Measurements from ENCODE around the gene ZFP92. TPM values are rescaled to one million over a fixed set of nuclear protein-coding genes. Genes with fewer than 3 reads are reported as not detected.

Gene ZFP92
- total RNA-seq, 1 experiment from 2014 or later: 0.16 TPM

- POLR2A ChIA-PET: no interaction called here
- TF ChIP-seq, protein P1, sequence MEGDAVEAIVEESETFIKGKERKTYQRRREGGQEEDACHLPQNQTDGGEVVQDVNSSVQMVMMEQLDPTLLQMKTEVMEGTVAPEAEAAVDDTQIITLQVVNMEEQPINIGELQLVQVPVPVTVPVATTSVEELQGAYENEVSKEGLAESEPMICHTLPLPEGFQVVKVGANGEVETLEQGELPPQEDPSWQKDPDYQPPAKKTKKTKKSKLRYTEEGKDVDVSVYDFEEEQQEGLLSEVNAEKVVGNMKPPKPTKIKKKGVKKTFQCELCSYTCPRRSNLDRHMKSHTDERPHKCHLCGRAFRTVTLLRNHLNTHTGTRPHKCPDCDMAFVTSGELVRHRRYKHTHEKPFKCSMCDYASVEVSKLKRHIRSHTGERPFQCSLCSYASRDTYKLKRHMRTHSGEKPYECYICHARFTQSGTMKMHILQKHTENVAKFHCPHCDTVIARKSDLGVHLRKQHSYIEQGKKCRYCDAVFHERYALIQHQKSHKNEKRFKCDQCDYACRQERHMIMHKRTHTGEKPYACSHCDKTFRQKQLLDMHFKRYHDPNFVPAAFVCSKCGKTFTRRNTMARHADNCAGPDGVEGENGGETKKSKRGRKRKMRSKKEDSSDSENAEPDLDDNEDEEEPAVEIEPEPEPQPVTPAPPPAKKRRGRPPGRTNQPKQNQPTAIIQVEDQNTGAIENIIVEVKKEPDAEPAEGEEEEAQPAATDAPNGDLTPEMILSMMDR (IDR thresholded peaks at IDR 0.05; ENCODE audit: insufficient read depth in 1 of 2, low read depth in 1 of 2, low read length in 1 of 2, severe bottlenecking in 1 of 2, unreplicated experiment in 1 of 2): no peak
- peak overlapping the region; percentile 12; the same call in 1 of the 2 replicates for H3K4me3 ChIP-seq (ENCODE audit: low read depth, low read length)
- no peaks in the 10 kb centered on the region for H3K27me3 ChIP-seq (replicated peaks; ENCODE audit: control insufficient read depth, insufficient read depth, low read length)
- intact Hi-C loops (cut with micrococcal nuclease; ENCODE audit: unreplicated experiment): no loop called here
- H3K27me3 Mint-ChIP-seq (ENCODE audit: insufficient read depth, unreplicated experiment): peaks cover 9% of the 10 kb centered on the region
- H3K4me1 ChIP-seq: no peaks in the 10 kb centered on the region
- DNase-seq: no peak
- BruUV-seq (replicated peaks): no TSS peak
- no peaks in the 10 kb centered on the region for H3K36me3 Mint-ChIP-seq (ENCODE audit: insufficient read depth, unreplicated experiment)
- no peak overlapping the region for H3K27ac Mint-ChIP-seq (ENCODE audit: unreplicated experiment)
- H3K36me3 ChIP-seq (ENCODE audit: control insufficient read depth, insufficient read depth, low read length): no peaks in the 10 kb centered on the region
- H3K9me3 ChIP-seq: no peaks in the 10 kb centered on the region
- no peaks in the 10 kb centered on the region for H3K4me1 Mint-ChIP-seq (ENCODE audit: low read depth, unreplicated experiment)
- H3K9me3 Mint-ChIP-seq (ENCODE audit: unreplicated experiment): no peaks in the 10 kb centered on the region
- CTCF ChIA-PET: no interaction called here
- H3K4me3 Mint-ChIP-seq (ENCODE audit: unreplicated experiment): peak overlapping the region; percentile 27
These were observed 401 bp upstream of the ZFP92 start for GRCh38 chrX:153410888-153411254.

DNA sequence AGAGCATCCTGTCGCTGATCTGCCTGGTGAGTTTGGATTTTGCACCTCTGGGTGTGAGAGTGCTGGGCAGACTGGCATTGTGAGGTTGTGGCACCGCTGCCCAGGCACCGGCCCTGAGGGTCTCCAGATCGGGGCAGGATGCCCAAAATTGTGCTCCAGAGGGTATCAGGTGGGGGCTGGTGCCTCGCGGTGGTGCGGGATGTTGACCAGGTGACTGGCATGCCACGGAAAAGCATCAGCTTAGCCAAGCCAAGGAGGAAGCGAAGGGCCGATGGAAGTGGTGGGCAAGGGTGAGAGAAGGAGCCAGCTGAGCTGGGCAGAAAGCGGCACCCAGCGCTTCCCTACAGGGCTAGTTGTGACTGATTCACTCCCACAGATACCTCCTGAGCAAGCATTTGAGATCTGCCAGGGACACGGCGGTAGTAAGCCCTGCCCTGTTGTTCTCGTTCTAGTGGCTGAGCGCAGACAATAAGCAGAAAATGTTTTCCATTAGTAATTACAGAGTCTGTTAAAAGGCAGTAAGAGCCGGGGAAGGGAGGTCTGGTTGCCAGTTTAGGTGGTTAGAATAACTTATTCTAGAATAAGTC lies 809 bp downstream of the ZFP92 start:
- Mint-ChIP-seq H3K27ac (ENCODE audit: unreplicated experiment) (no peak overlapping the region), H3K36me3 (ENCODE audit: insufficient read depth, unreplicated experiment) (no peaks in the 10 kb centered on the region), H3K4me1 (ENCODE audit: low read depth, unreplicated experiment) (no peaks in the 10 kb centered on the region), H3K4me3 (ENCODE audit: unreplicated experiment) (no peak overlapping the region), H3K9me3 (ENCODE audit: unreplicated experiment) (no peaks in the 10 kb centered on the region), H3K27me3 (ENCODE audit: insufficient read depth, unreplicated experiment) (peaks cover 8% of the 10 kb centered on the region)
- ChIA-PET POLR2A (no interaction called here), CTCF (no interaction called here)
- Histone ChIP-seq H3K36me3 (ENCODE audit: control insufficient read depth, insufficient read depth, low read length) (no peaks in the 10 kb centered on the region), H3K4me3 (ENCODE audit: low read depth, low read length) (no peak overlapping the region), H3K4me1 (no peaks in the 10 kb centered on the region), H3K9me3 (no peaks in the 10 kb centered on the region), H3K27me3 (replicated peaks; ENCODE audit: control insufficient read depth, insufficient read depth, low read length) (no peaks in the 10 kb centered on the region)
- TF ChIP-seq, protein P1 (IDR thresholded peaks at IDR 0.05; ENCODE audit: insufficient read depth in 1 of 2, low read depth in 1 of 2, low read length in 1 of 2, severe bottlenecking in 1 of 2, unreplicated experiment in 1 of 2): no peak
- BruUV-seq (replicated peaks): no TSS peak
- no peak for DNase-seq
- intact Hi-C loops (cut with micrococcal nuclease; ENCODE audit: unreplicated experiment): no loop called here

DNA sequence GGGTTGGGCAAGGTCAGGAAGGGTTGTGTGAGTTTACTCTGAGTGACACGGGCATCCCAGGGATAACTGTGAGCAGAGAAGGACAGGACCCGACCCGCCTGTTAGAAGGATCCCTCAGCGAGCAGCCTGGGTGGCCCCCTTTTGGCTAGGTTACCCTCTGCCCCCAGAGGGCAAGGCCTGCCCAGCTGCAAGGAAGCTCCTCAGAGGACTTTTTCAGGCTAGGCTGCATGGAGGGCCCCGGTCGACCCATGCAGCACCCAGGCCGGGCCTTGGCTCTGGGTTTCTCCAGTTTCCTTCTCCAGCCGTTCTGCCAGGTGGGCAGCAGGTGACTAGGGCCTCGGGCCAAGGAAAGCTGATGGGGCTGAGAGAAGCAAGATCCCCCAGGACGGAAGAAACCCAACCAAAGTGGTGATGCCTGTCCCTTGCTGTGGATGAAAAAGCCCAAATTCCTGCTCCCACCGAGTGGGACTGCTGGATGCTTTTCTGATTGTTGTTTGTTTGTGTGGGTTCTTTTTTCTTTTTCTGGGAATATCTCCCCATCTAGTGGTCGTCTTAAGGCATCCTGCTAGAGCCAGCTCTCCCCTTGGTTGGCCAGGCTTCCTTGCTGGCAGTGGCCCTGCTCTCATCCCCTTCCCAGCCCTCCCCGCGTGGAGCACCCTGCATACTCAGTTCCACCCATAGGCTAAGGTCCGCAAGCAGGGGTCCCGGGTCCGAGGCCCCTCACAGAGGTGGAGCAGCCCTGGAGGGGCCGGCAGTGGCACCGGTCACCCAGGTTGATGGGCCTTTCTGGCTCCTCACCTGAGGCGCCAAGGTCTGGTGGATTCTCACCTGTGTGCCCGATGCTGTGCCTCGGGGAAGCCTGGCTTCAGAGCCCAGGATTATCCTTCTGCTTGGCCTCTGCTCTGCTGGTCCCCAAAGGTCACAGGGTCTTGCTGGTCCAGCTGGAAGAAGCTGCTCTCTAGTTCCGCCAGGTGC lies 1.8 kb downstream of the ZFP92 start:
- ChIA-PET CTCF (no interaction called here), POLR2A (no interaction called here)
- no peaks in the 10 kb centered on the region for H3K4me1 Mint-ChIP-seq (ENCODE audit: low read depth, unreplicated experiment)
- no TSS peak for BruUV-seq (replicated peaks)
- no peak overlapping the region for H3K4me3 Mint-ChIP-seq (ENCODE audit: unreplicated experiment)
- no peaks in the 10 kb centered on the region for H3K4me1 ChIP-seq
- no peak for DNase-seq
- H3K27me3 ChIP-seq (replicated peaks; ENCODE audit: control insufficient read depth, insufficient read depth, low read length): no peaks in the 10 kb centered on the region
- no peak overlapping the region for H3K27ac Mint-ChIP-seq (ENCODE audit: unreplicated experiment)
- intact Hi-C loops (cut with micrococcal nuclease; ENCODE audit: unreplicated experiment): no loop called here
- H3K4me3 ChIP-seq (ENCODE audit: low read depth, low read length): no peak overlapping the region
- H3K27me3 Mint-ChIP-seq (ENCODE audit: insufficient read depth, unreplicated experiment): peaks cover 14% of the 10 kb centered on the region
- H3K9me3 ChIP-seq: no peaks in the 10 kb centered on the region
- H3K36me3 ChIP-seq (ENCODE audit: control insufficient read depth, insufficient read depth, low read length): no peaks in the 10 kb centered on the region
- H3K9me3 Mint-ChIP-seq (ENCODE audit: unreplicated experiment): no peaks in the 10 kb centered on the region
- H3K36me3 Mint-ChIP-seq (ENCODE audit: insufficient read depth, unreplicated experiment): no peaks in the 10 kb centered on the region
- TF ChIP-seq, protein P1 (IDR thresholded peaks at IDR 0.05; ENCODE audit: insufficient read depth in 1 of 2, low read depth in 1 of 2, low read length in 1 of 2, severe bottlenecking in 1 of 2, unreplicated experiment in 1 of 2): no peak

All from Caco-2 (cell line).